GM12878 (cell line): Measurements from ENCODE around the gene ACAT2. TPM values are rescaled to one million over a fixed set of nuclear protein-coding genes. Genes with fewer than 3 reads are reported as not detected.
A peak's percentile ranks its signal among the peaks of the same experiment; 100 is the strongest.

Experiments
- BCLAF1 ChIP-seq: fragments of 450-650 bp; IDR thresholded peaks from 2 replicates; pipeline ENCODE4 v1.6.1; 2017; ENCODE audit warnings: antibody characterized with exemption, mild to moderate bottlenecking, moderate library complexity
- CBFB ChIP-seq: IDR thresholded peaks from 2 replicates; pipeline ENCODE4 v1.6.1; 2016; ENCODE audit warnings: antibody characterized with exemption, low read depth
- CHD1 ChIP-seq: IDR thresholded peaks from 2 replicates; pipeline ENCODE4 v1.6.1; 2012; ENCODE audit warnings: low read depth, low read length, improper control_type of control experiment
- E2F8 ChIP-seq: fragments of 450-650 bp; IDR thresholded peaks from 2 replicates; pipeline ENCODE4 v1.6.1; 2018; ENCODE audit warnings: mild to moderate bottlenecking, low read depth, moderate library complexity; ENCODE audit not compliant: partially characterized antibody
- IRF4 ChIP-seq: IDR thresholded peaks from 2 replicates; pipeline ENCODE4 v1.6.1; 2011; ENCODE audit warnings: low read depth, low read length
- IRF5 ChIP-seq: fragments of 450-650 bp; IDR thresholded peaks from 2 replicates; pipeline ENCODE4 v1.6.1; 2017; ENCODE audit warnings: borderline replicate concordance
- KAT2A ChIP-seq: conservative IDR thresholded peaks from 2 replicates; pipeline ENCODE4 v1.6.1; 2011; ENCODE audit warnings: low read depth, low read length; ENCODE audit not compliant: control insufficient read depth
- KLF5 ChIP-seq: fragments of 450-650 bp; IDR thresholded peaks from 2 replicates; pipeline ENCODE4 v1.6.1; 2014; ENCODE audit warnings: mild to moderate bottlenecking; ENCODE audit not compliant: partially characterized antibody
- SIN3A ChIP-seq: IDR thresholded peaks from 2 replicates; pipeline ENCODE4 v1.6.1; 2012; ENCODE audit warnings: low read depth, low read length, improper control_type of control experiment
- SP1 ChIP-seq: IDR thresholded peaks from one replicate; pipeline ENCODE4 v1.6.1; 2011; ENCODE audit warnings: low read depth, low read length
- SREBF1 ChIP-seq: IDR thresholded peaks from 2 replicates; pipeline ENCODE4 v1.6.1; 2012; ENCODE audit warnings: mild to moderate bottlenecking, low read length
- YBX1 ChIP-seq: fragments of 450-650 bp; IDR thresholded peaks from 2 replicates; pipeline ENCODE4 v1.6.1; 2016; ENCODE audit warnings: antibody characterized with exemption
- ZNF687 ChIP-seq: fragments of 450-650 bp; IDR thresholded peaks from 2 replicates; pipeline ENCODE4 v1.6.1; 2017; ENCODE audit warnings: mild to moderate bottlenecking, moderate library complexity
- polyA plus RNA-seq, 11 experiments: library from polyadenylated mRNA; depleted of rRNA in 4 of 11; unstranded in 6 of 11; stranded (reverse) in 5 of 11; fragments of >200 nt; fragmentation: Nextera tagmentation in 4 of 11; fragmentation: Illumina TruSeq in 1 of 11; extraction: Ambion mirVana in 4 of 11; extraction: Trizol in 1 of 11; gene quantifications; 1 replicate in 1 of 11; 2 replicates in 10 of 11; pipeline versions ENCODE4 v1.2.1 to v1.2.3, GENCODE V29; 2011 to 2016; ENCODE audit warnings: inconsistent platforms in 2 of 11, missing spikeins in 2 of 11, low read depth in 1 of 11
- total RNA-seq, 4 experiments: library from RNA; depleted of rRNA in 3 of 4; stranded (reverse); fragments of >200 nt in 3 of 4; fragmentation: Illumina TruSeq in 1 of 4; extraction: Trizol in 1 of 4; gene quantifications; 2 replicates each; pipeline versions ENCODE4 v1.2.1 to v1.2.3, GENCODE V29; 2013 to 2021
- TF ChIP-seq, protein P1 (sequence below): IDR thresholded peaks from 2 replicates; pipeline ENCODE4 v1.6.1; 2012; ENCODE audit warnings: low read depth, low read length, improper control_type of control experiment

ACAT2 gene
- total and polyA plus RNA-seq, 10 of the 15 experiments (the other 5 are each of a cell fraction or from before 2014, with no cell fraction given) = 87.9 to 257 (median 132) TPM

GRCh38 chr6:159761873-159762680 lies at the start of gene ACAT2 (continued):
- TF ChIP-seq CHD1 = peak; percentile 80; the same call in 1 of the 2 replicates
- TF ChIP-seq IRF5 = no peak
- TF ChIP-seq BCLAF1 = no peak
- TF ChIP-seq, protein P1, sequence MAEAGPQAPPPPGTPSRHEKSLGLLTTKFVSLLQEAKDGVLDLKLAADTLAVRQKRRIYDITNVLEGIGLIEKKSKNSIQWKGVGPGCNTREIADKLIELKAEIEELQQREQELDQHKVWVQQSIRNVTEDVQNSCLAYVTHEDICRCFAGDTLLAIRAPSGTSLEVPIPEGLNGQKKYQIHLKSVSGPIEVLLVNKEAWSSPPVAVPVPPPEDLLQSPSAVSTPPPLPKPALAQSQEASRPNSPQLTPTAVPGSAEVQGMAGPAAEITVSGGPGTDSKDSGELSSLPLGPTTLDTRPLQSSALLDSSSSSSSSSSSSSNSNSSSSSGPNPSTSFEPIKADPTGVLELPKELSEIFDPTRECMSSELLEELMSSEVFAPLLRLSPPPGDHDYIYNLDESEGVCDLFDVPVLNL = peak; percentile 71
- TF ChIP-seq YBX1 = no peak
- no peak for TF ChIP-seq IRF4
- peak; percentile 96 for TF ChIP-seq SP1
- TF ChIP-seq KAT2A = no peak
- no peak for TF ChIP-seq E2F8
- TF ChIP-seq SREBF1 = no peak; the same call in 1 of the 2 replicates
- TF ChIP-seq SIN3A = no peak; the same call in 1 of the 2 replicates
- no peak for TF ChIP-seq CBFB
- TF ChIP-seq ZNF687 = 0 out of 2 replicates have a peak, but pooled peaks have one; percentile 40
- peak; percentile 80 for TF ChIP-seq KLF5
